K562 (cell line): ENCODE measurements around the gene FBXW7. TPM values are rescaled to one million over a fixed set of nuclear protein-coding genes. Genes with fewer than 3 reads are reported as not detected.

Source experiments
- ZBTB40 ChIP-seq, 2 experiments: fragments of 450-650 bp in 1 of 2; sonication (generic) in 1 of 2; formaldehyde crosslinking in 1 of 2; IDR thresholded peaks; 2 replicates each; pipeline versions ENCODE4 v1.7.1 to v1.9.0; 2016 to 2022; ENCODE audit warnings: inconsistent platforms in 1 of 2, mild to moderate bottlenecking in 1 of 2, missing genetic modification reagents in 1 of 2
- polyA plus RNA-seq, 8 experiments: library from polyadenylated mRNA; depleted of rRNA in 4 of 8; stranded (reverse) in 5 of 8; unstranded in 3 of 8; fragments of >200 nt; fragmentation: Nextera tagmentation in 2 of 8; fragmentation: Illumina TruSeq in 1 of 8; extraction: Ambion mirVana in 2 of 8; extraction: Trizol in 1 of 8; gene quantifications; 2 replicates each; pipeline versions ENCODE4 v1.2.1 to v1.2.3, GENCODE V29; 2011 to 2014; ENCODE audit warnings: inconsistent platforms in 1 of 8, missing spikeins in 1 of 8
- total RNA-seq, 7 experiments: library from RNA; depleted of rRNA in 6 of 7; stranded (reverse); fragments of >200 nt in 6 of 7; fragmentation: Illumina TruSeq in 2 of 7; extraction: Trizol in 2 of 7; gene quantifications; 2 replicates each; pipeline versions ENCODE4 v1.2.1 to v1.2.3, GENCODE V29; 2011 to 2021; ENCODE audit warnings: low replicate concordance in 1 of 7

Gene FBXW7
- total and polyA plus RNA-seq, 9 of the 15 experiments (the other 6 are each of a cell fraction or from before 2014, with no cell fraction given): 6.8 to 44.2 (median 16.4) TPM

GRCh38 chr4:152322656-152323055 lies 213.2 kb downstream of the FBXW7 start (continued):
- no peak for TF ChIP-seq ZBTB40 (IDR thresholded peaks at IDR 0.05)
- no peak for TF ChIP-seq ZBTB40 (CRISPR knock-in tag; IDR thresholded peaks at IDR 0.05)
